ENCODE data around the gene MLF2.

- TF ChIP-seq CTCF (conservative IDR thresholded peaks at IDR 0.05) (peak; percentile 98), ZFX (IDR thresholded peaks at IDR 0.05) (0 out of 2 replicates have a peak, but pooled peaks have one; percentile 19)
Measured at GRCh38 chr12:6778574-6779550, 25.9 kb upstream of the MLF2 start.
